Skin epidermis (tissue), 12 donors: Measurements from ENCODE around the gene MYL3.

ENCODE experiments used
- H3K27ac ChIP-seq, 21 experiments: fragments of 200-600 bp; sonication (generic) in 11 of 21; one replicate each; pipeline ENCODE4 v1.5.0; 2020; ENCODE audit warnings: mild to moderate bottlenecking in 3 of 21, inconsistent platforms in 2 of 21, moderate library complexity in 2 of 21
- H3K4me3 ChIP-seq, 7 experiments: fragments of 200-600 bp; sonication (generic) in 2 of 7; one replicate each; pipeline ENCODE4 v1.5.0; 2020; ENCODE audit warnings: inconsistent platforms in 2 of 7, mild to moderate bottlenecking in 2 of 7, moderate library complexity in 1 of 7

The MYL3 gene

GRCh38 chr3:46868287-46868686 lies 5.0 kb upstream of the MYL3 start:
- peak overlapping the region in 10 of 21 experiments; percentile 29 to 78 (median 48) for H3K27ac ChIP-seq
- no peak overlapping the region for H3K4me3 ChIP-seq

- no peak overlapping the region for H3K4me3 ChIP-seq
- peak overlapping the region in 13 of 21 experiments; percentile 32 to 78 (median 52) for H3K27ac ChIP-seq
Observed at GRCh38 chr3:46867550-46867898, 4.3 kb upstream of the MYL3 start.

GRCh38 chr3:46866720-46867549 lies 3.7 kb upstream of the MYL3 start:
- Histone ChIP-seq H3K27ac (peak overlapping the region in 12 of 21 experiments; percentile 1 to 78 (median 56)), H3K4me3 (no peak overlapping the region)

GRCh38 chr3:46866032-46866595 lies 2.9 kb upstream of the MYL3 start:
- H3K4me3 ChIP-seq = no peak overlapping the region
- peak overlapping the region in 7 of 21 experiments; percentile 11 to 71 (median 40) for H3K27ac ChIP-seq

- peak overlapping the region in 5 of 21 experiments; percentile 11 to 68 (median 43) for H3K27ac ChIP-seq
- H3K4me3 ChIP-seq = no peak overlapping the region
Observed at GRCh38 chr3:46865546-46865945, 2.3 kb upstream of the MYL3 start.

GRCh38 chr3:46865031-46865507 lies 1.8 kb upstream of the MYL3 start:
- H3K27ac ChIP-seq = peak overlapping the region in 6 of 21 experiments; percentile 10 to 68 (median 22)
- no peak overlapping the region for H3K4me3 ChIP-seq

- Histone ChIP-seq H3K4me3 (no peak overlapping the region), H3K27ac (peak overlapping the region in 2 of 21 experiments; percentile 10 to 68)
Observed at GRCh38 chr3:46864061-46864881, 1.0 kb upstream of the MYL3 start.

GRCh38 chr3:46862369-46863025 lies 747 bp downstream of the MYL3 start:
- Histone ChIP-seq H3K27ac (no peak overlapping the region), H3K4me3 (no peak overlapping the region)

- H3K4me3 ChIP-seq = no peak overlapping the region
- H3K27ac ChIP-seq = no peak overlapping the region
Observed at GRCh38 chr3:46861605-46862368, 1.5 kb downstream of the MYL3 start.

GRCh38 chr3:46860810-46861604 lies 2.2 kb downstream of the MYL3 start:
- Histone ChIP-seq H3K27ac (no peak overlapping the region), H3K4me3 (no peak overlapping the region)

GRCh38 chr3:46860017-46860809 lies 3.0 kb downstream of the MYL3 start:
- Histone ChIP-seq H3K4me3 (no peak overlapping the region), H3K27ac (no peak overlapping the region)

GRCh38 chr3:46859001-46859710 lies 4.1 kb downstream of the MYL3 start:
- Histone ChIP-seq H3K27ac (no peak overlapping the region), H3K4me3 (no peak overlapping the region)

- Histone ChIP-seq H3K4me3 (no peak overlapping the region), H3K27ac (no peak overlapping the region)
Observed at GRCh38 chr3:46858456-46858855, 4.8 kb downstream of the MYL3 start.

GRCh38 chr3:46857485-46858341 lies 5.5 kb downstream of the MYL3 start:
- no peak overlapping the region for H3K4me3 ChIP-seq
- no peak overlapping the region for H3K27ac ChIP-seq

GRCh38 chr3:46856576-46857471 lies 6.4 kb downstream of the MYL3 start:
- Histone ChIP-seq H3K4me3 (no peak overlapping the region), H3K27ac (no peak overlapping the region)
